Natural killer cell (primary cell): ENCODE measurements around the gene MBD6. TPM values are rescaled to one million over a fixed set of nuclear protein-coding genes. Genes with fewer than 3 reads are reported as not detected.
A peak's percentile ranks its signal among the peaks of the same experiment; 100 is the strongest.

Experiments
- ATAC-seq, 3 donors: fragments of 150-1000 bp in 2 of 3; fragments of 200-7000 bp in 1 of 3; cut with Tn5 transposase; 1 replicate in 1 of 3; 2 replicates in 2 of 3; pipeline ENCODE4 v1.10.0; 2021; ENCODE audit warnings: mild to moderate bottlenecking in 2 of 3, moderate library complexity in 2 of 3
- DNase-seq, 2 donors: peaks; one replicate each; pipeline versions ENCODE4 v3.0.0 to v3.0.0-alpha.2; 2013 to 2021; ENCODE audit warnings: mixed read lengths in 1 of 2
- H3K27ac ChIP-seq: one replicate; pipeline ENCODE4 v1.5.1; 2013; ENCODE audit warnings: mild to moderate bottlenecking, low read length
- H3K27me3 ChIP-seq: one replicate; pipeline ENCODE4 v1.6.1; 2013; ENCODE audit warnings: low read length; ENCODE audit not compliant: control insufficient read depth, insufficient read depth
- H3K36me3 ChIP-seq: one replicate; pipeline ENCODE4 v1.6.1; 2013; ENCODE audit warnings: low read length; ENCODE audit not compliant: control insufficient read depth, insufficient read depth
- H3K4me1 ChIP-seq: one replicate; pipeline ENCODE4 v1.6.1; 2013; ENCODE audit warnings: low read length; ENCODE audit not compliant: control insufficient read depth, insufficient read depth
- H3K4me3 ChIP-seq: one replicate; pipeline ENCODE4 v1.5.1; 2013; ENCODE audit warnings: low read length
- H3K9me3 ChIP-seq: one replicate; pipeline ENCODE4 v1.6.1; 2013; ENCODE audit warnings: low read length; ENCODE audit not compliant: control insufficient read depth, insufficient read depth
- H3K27ac Mint-ChIP-seq, 2 donors: one replicate each; pipeline ENCODE4 v1.8.0; 2022; ENCODE audit warnings: mild to moderate bottlenecking in 2 of 2, mixed read lengths in 2 of 2, moderate library complexity in 1 of 2
- H3K27me3 Mint-ChIP-seq, 2 donors: one replicate each; pipeline ENCODE4 v1.8.0; 2022; ENCODE audit warnings: low read depth in 2 of 2, mixed read lengths in 2 of 2
- H3K36me3 Mint-ChIP-seq: one replicate; pipeline ENCODE4 v1.8.0; 2022; ENCODE audit warnings: mixed read lengths
- H3K4me1 Mint-ChIP-seq, 2 donors: one replicate each; pipeline ENCODE4 v1.8.0; 2022; ENCODE audit warnings: mixed read lengths in 2 of 2
- H3K4me3 Mint-ChIP-seq: one replicate; pipeline ENCODE4 v1.8.0; 2022; ENCODE audit warnings: mild to moderate bottlenecking, moderate library complexity, mixed read lengths
- H3K9me3 Mint-ChIP-seq, 2 donors: one replicate each; pipeline ENCODE4 v1.8.0; 2022; ENCODE audit warnings: mixed read lengths in 2 of 2
- CTCF ChIP-seq: fragments of 200-600 bp; IDR thresholded peaks from one replicate; pipeline ENCODE4 v1.8.0; 2022; ENCODE audit warnings: antibody characterized with exemption
- WGBS: methylation state at CpG from one replicate; pipeline ENCODE4 v1.1.7; 2013; ENCODE audit warnings: missing lambda C conversion rate; ENCODE audit not compliant: insufficient coverage; 5-methylcytosine and 5-hydroxymethylcytosine counted together
- intact Hi-C: fragments of 100-400 bp; cut with micrococcal nuclease; formaldehyde crosslinking; loops from one replicate; pipeline ENCODE4 v1.14.2; 2022
- total RNA-seq, 4 donors: library from RNA; stranded (reverse); fragments of 120-200 nt in 1 of 4; gene quantifications; one replicate each; pipeline versions ENCODE4 v1.2.3 to v1.2.4, GENCODE V29; 2013 to 2022

Gene MBD6
- total RNA-seq, 3 donors from 2014 or later (not counting 1 experiment from before 2014, with no cell fraction given) = 130 to 142 (median 139) TPM

- no peaks in the 10 kb centered on the region for H3K27me3 Mint-ChIP-seq
- DNase-seq (no peak), ATAC-seq (no peak)
- H3K9me3 ChIP-seq = no peaks in the 10 kb centered on the region
- TF ChIP-seq CTCF = no peak
- no peaks in the 10 kb centered on the region for H3K27me3 ChIP-seq
- H3K4me3 ChIP-seq = no peak overlapping the region
- peak overlapping the region; percentile 91 for H3K4me3 Mint-ChIP-seq
- H3K27ac Mint-ChIP-seq = peak overlapping the region; percentile 86 to 99
- 88% methylated on average over 11 of the region's 11 CpGs for WGBS
- intact Hi-C loops = loop anchor here (5.0 kb wide), 1 partner anchor 167 kb away; the partner anchor contains the start of gene OS9
- no peaks in the 10 kb centered on the region for H3K9me3 Mint-ChIP-seq
- H3K4me1 Mint-ChIP-seq = peaks cover 18 to 70% of the 10 kb centered on the region in 2 donors
- no peak overlapping the region for H3K27ac ChIP-seq
- peaks cover 5% of the 10 kb centered on the region for H3K36me3 Mint-ChIP-seq
- H3K4me1 ChIP-seq = peaks cover 42% of the 10 kb centered on the region
- H3K36me3 ChIP-seq = peaks cover 44% of the 10 kb centered on the region
These were observed 2.4 kb downstream of the MBD6 start for GRCh38 chr12:57524814-57525614.

- H3K27me3 Mint-ChIP-seq = no peaks in the 10 kb centered on the region
- intact Hi-C loops = no loop called here
- ATAC-seq = no peak
These were observed 3.2 kb downstream of the MBD6 start for GRCh38 chr12:57525615-57526383.

GRCh38 chr12:57526477-57527126 lies 4.0 kb downstream of the MBD6 start:
- Histone ChIP-seq H3K27me3 (no peaks in the 10 kb centered on the region), H3K9me3 (no peaks in the 10 kb centered on the region), H3K27ac (no peak overlapping the region), H3K36me3 (peaks cover 58% of the 10 kb centered on the region), H3K4me1 (peaks cover 32% of the 10 kb centered on the region), H3K4me3 (no peak overlapping the region)
- Mint-ChIP-seq H3K4me3 (no peak overlapping the region), H3K9me3 (no peaks in the 10 kb centered on the region), H3K27ac (peak overlapping the region in 1 of 2 donors; percentile 99), H3K27me3 (no peaks in the 10 kb centered on the region), H3K4me1 (peaks cover 16 to 54% of the 10 kb centered on the region in 2 donors), H3K36me3 (peaks cover 8% of the 10 kb centered on the region)
- DNase-seq (no peak), ATAC-seq (no peak)
- TF ChIP-seq CTCF = no peak
- intact Hi-C loops = no loop called here
- 96% methylated on average over 3 of the region's 4 CpGs for WGBS

More at GRCh38 chr12:57525615-57526383, 3.2 kb downstream of the MBD6 start:
- Histone ChIP-seq H3K4me1 (peaks cover 40% of the 10 kb centered on the region), H3K27me3 (no peaks in the 10 kb centered on the region), H3K27ac (no peak overlapping the region), H3K9me3 (no peaks in the 10 kb centered on the region), H3K4me3 (no peak overlapping the region), H3K36me3 (peaks cover 52% of the 10 kb centered on the region)
- no peak for DNase-seq
- WGBS = 92% methylated on average over 16 of the region's 16 CpGs
- Mint-ChIP-seq H3K27ac (peak overlapping the region in 1 of 2 donors; percentile 99), H3K4me3 (no peak overlapping the region), H3K9me3 (no peaks in the 10 kb centered on the region), H3K4me1 (peaks cover 18 to 62% of the 10 kb centered on the region in 2 donors), H3K36me3 (peaks cover 8% of the 10 kb centered on the region)
- TF ChIP-seq CTCF = no peak
